GM06990 (cell line): ENCODE results near the gene PHTF1.

ENCODE experiments used
- DNase-seq: peaks from one replicate; pipeline ENCODE4 v3.0.0-alpha.2; 2011; ENCODE audit not compliant: insufficient read length; ENCODE audit errors: extremely low read depth
- H3K27me3 ChIP-seq: replicated peaks from 2 replicates; pipeline ENCODE4 v1.6.0; 2011; ENCODE audit warnings: low read length; ENCODE audit not compliant: control insufficient read depth, insufficient read depth
- H3K36me3 ChIP-seq: 2 replicates; pipeline ENCODE4 v1.5.1; 2011; ENCODE audit warnings: low read length; ENCODE audit not compliant: control insufficient read depth, insufficient read depth
- H3K4me3 ChIP-seq: replicated peaks from 2 replicates; pipeline ENCODE4 v1.5.1; 2011; ENCODE audit warnings: low read depth, mild to moderate bottlenecking, control low read depth, low read length
- CTCF ChIP-seq: IDR thresholded peaks from 2 replicates; pipeline ENCODE4 v1.5.1; 2011; ENCODE audit warnings: low read length, control low read depth, mild to moderate bottlenecking, inconsistent platforms; ENCODE audit not compliant: insufficient read depth, poor library complexity, severe bottlenecking

Gene PHTF1

DNA sequence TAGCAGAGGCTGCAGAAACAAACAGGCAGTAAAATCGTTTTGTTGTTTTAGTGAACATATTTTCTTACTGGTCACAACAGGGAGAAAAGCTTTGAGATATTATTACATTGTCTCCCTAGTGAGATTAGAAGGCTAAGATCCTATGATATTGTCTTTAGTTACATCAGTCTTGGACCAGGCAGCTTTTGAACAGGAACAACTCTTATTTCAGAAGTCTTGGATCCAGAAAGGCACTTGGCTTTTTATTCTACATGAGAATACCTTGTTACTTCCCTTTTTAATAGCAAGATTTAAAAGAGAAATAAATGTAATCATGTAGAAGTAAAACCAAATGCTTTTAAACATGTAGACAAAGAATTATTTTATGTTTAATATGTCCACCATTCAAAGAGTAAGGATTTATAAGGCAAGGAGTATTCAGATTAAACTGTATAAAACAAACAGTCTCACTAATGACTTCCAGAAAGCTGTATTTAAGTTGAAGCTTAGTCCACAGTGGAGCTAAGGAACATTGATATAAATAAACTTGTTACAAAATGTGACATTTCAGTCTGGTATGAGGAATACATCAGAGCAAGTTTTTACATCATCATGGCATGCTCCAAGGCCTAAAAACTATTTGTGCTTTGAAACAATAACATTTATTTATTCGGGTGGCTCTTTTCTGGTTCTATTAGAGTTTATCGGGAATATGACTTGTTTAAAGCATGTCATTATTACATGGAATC, 72.2 kb downstream of the PHTF1 start:
- Histone ChIP-seq H3K4me3 (no peak overlapping the region), H3K27me3 (no peaks in the 10 kb centered on the region), H3K36me3 (peaks cover 2% of the 10 kb centered on the region)
- DNase-seq: no peak
- no peak for TF ChIP-seq CTCF

GRCh38 chr1:113684153-113684541, 75.1 kb downstream of the PHTF1 start:
- no peak overlapping the region for H3K4me3 ChIP-seq
- no peaks in the 10 kb centered on the region; the same call in 1 of the 2 replicates for H3K36me3 ChIP-seq
- no peak for TF ChIP-seq CTCF
- DNase-seq: no peak
- H3K27me3 ChIP-seq: no peaks in the 10 kb centered on the region

GRCh38 chr1:113683384-113684152, 75.7 kb downstream of the PHTF1 start:
- Histone ChIP-seq H3K27me3 (no peaks in the 10 kb centered on the region), H3K4me3 (no peak overlapping the region), H3K36me3 (no peaks in the 10 kb centered on the region; the same call in 1 of the 2 replicates)
- no peak for TF ChIP-seq CTCF
- DNase-seq: no peak

GRCh38 chr1:113681596-113682337, 77.5 kb downstream of the PHTF1 start:
- H3K36me3 ChIP-seq: no peaks in the 10 kb centered on the region; the same call in 1 of the 2 replicates
- H3K4me3 ChIP-seq: no peak overlapping the region
- no peak for TF ChIP-seq CTCF
- DNase-seq: no peak
- H3K27me3 ChIP-seq: no peaks in the 10 kb centered on the region

DNA sequence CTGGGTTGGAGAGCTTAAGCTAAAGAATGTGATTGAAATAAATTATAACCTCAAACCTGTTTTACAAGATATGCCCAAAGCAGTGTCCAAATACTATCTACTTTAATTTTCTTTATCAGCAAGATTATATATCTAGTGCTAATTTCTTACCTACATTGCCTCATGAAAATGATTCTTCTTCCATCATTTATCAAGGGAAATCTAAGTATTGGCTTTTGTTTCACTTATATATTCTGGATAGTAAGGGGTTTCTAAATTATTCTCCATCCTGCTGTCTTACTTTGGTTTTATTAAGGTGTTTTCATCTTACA, 81.2 kb downstream of the PHTF1 start:
- TF ChIP-seq CTCF: no peak
- Histone ChIP-seq H3K36me3 (no peaks in the 10 kb centered on the region), H3K4me3 (no peak overlapping the region), H3K27me3 (no peaks in the 10 kb centered on the region)
- no peak for DNase-seq
